Measurements from ENCODE around the gene CACNA1H. TPM values are rescaled to one million over a fixed set of nuclear protein-coding genes. Genes with fewer than 3 reads are reported as not detected.

Gene CACNA1H
- total and polyA plus RNA-seq, 2 experiments from 2014 or later = 9.1 TPM

DNA sequence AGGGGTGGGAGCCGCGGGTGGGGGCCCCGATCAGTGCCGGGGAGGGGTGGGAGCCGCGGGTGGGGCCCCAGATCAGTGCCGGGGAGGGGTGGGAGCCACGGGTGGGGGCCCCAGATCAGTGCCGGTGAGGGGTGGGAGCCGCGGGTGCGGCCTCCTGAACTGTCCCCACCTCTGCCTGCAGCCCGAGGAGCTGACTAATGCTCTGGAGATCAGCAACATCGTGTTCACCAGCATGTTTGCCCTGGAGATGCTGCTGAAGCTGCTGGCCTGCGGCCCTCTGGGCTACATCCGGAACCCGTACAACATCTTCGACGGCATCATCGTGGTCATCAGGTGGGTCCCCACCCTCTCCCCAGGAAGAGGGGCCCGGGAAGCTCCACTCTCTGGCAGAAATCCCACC is 52.0 kb downstream of the CACNA1H start:
- H3K9me3 ChIP-seq (ENCODE audit: low read depth) = no peaks in the 10 kb centered on the region
- DNase-seq (ENCODE audit: low spot score) = no peak

GRCh38 chr16:1206326-1206725 is 53.4 kb downstream of the CACNA1H start:
- H3K9me2 ChIP-seq (replicated peaks; ENCODE audit: insufficient read depth) = no peaks in the 10 kb centered on the region
- H2AFZ ChIP-seq = no peak overlapping the region
- no peaks in the 10 kb centered on the region for H3K36me3 ChIP-seq (replicated peaks; ENCODE audit: insufficient read depth, low read depth)
- no peak for DNase-seq (ENCODE audit: low spot score)
- 89% methylated on average over 9 of the region's 9 CpGs for WGBS (ENCODE audit: low lambda C conversion rate, missing lambda C conversion rate)
- H3K9me3 ChIP-seq (ENCODE audit: low read depth) = no peaks in the 10 kb centered on the region
- H4K20me1 ChIP-seq (ENCODE audit: insufficient read depth, poor library complexity, severe bottlenecking) = no peaks in the 10 kb centered on the region
- H3K4me3 ChIP-seq = no peak overlapping the region
- H3K27me3 ChIP-seq = no peaks in the 10 kb centered on the region
- H3K4me1 ChIP-seq (ENCODE audit: insufficient read depth) = no peaks in the 10 kb centered on the region
- H3K27ac ChIP-seq = no peak overlapping the region
- no peak for TF ChIP-seq EZH2 (IDR thresholded peaks at IDR 0.05; ENCODE audit: borderline replicate concordance)
- TF ChIP-seq EZH2phosphoT487 (IDR thresholded peaks at IDR 0.05; ENCODE audit: low read depth, severe bottlenecking, unreplicated experiment) = no peak
- TF ChIP-seq, protein P1, sequence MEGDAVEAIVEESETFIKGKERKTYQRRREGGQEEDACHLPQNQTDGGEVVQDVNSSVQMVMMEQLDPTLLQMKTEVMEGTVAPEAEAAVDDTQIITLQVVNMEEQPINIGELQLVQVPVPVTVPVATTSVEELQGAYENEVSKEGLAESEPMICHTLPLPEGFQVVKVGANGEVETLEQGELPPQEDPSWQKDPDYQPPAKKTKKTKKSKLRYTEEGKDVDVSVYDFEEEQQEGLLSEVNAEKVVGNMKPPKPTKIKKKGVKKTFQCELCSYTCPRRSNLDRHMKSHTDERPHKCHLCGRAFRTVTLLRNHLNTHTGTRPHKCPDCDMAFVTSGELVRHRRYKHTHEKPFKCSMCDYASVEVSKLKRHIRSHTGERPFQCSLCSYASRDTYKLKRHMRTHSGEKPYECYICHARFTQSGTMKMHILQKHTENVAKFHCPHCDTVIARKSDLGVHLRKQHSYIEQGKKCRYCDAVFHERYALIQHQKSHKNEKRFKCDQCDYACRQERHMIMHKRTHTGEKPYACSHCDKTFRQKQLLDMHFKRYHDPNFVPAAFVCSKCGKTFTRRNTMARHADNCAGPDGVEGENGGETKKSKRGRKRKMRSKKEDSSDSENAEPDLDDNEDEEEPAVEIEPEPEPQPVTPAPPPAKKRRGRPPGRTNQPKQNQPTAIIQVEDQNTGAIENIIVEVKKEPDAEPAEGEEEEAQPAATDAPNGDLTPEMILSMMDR (IDR thresholded peaks at IDR 0.05; ENCODE audit: poor library complexity) = no peak
- H3K79me2 ChIP-seq = no peaks in the 10 kb centered on the region
- no peak overlapping the region for H3K4me2 ChIP-seq

More for the DNA sequence above, 52.0 kb downstream of the CACNA1H start:
- Histone ChIP-seq H3K4me2 (no peak overlapping the region), H3K36me3 (replicated peaks; ENCODE audit: insufficient read depth, low read depth) (no peaks in the 10 kb centered on the region), H3K27ac (no peak overlapping the region), H2AFZ (no peak overlapping the region), H4K20me1 (ENCODE audit: insufficient read depth, poor library complexity, severe bottlenecking) (no peaks in the 10 kb centered on the region), H3K79me2 (no peaks in the 10 kb centered on the region), H3K9me2 (replicated peaks; ENCODE audit: insufficient read depth) (no peaks in the 10 kb centered on the region), H3K27me3 (no peaks in the 10 kb centered on the region), H3K4me1 (ENCODE audit: insufficient read depth) (no peaks in the 10 kb centered on the region), H3K4me3 (no peak overlapping the region)
- WGBS (ENCODE audit: low lambda C conversion rate, missing lambda C conversion rate) = 93% methylated on average over 14 of the region's 21 CpGs
- TF ChIP-seq EZH2 (IDR thresholded peaks at IDR 0.05; ENCODE audit: borderline replicate concordance) (no peak), EZH2phosphoT487 (IDR thresholded peaks at IDR 0.05; ENCODE audit: low read depth, severe bottlenecking, unreplicated experiment) (no peak)
- TF ChIP-seq, protein P1 (IDR thresholded peaks at IDR 0.05; ENCODE audit: poor library complexity) = no peak

- H3K27me3 ChIP-seq = no peaks in the 10 kb centered on the region
Measured at GRCh38 chr16:1206786-1207185, 53.9 kb downstream of the CACNA1H start.

More at GRCh38 chr16:1206786-1207185, 53.9 kb downstream of the CACNA1H start:
- H3K36me3 ChIP-seq (replicated peaks; ENCODE audit: insufficient read depth, low read depth) = no peaks in the 10 kb centered on the region
- no peaks in the 10 kb centered on the region for H3K79me2 ChIP-seq
- no peak for DNase-seq (ENCODE audit: low spot score)
- no peak overlapping the region for H3K4me2 ChIP-seq
- no peaks in the 10 kb centered on the region for H3K9me3 ChIP-seq (ENCODE audit: low read depth)
- 93% methylated on average over 14 of the region's 16 CpGs for WGBS (ENCODE audit: low lambda C conversion rate, missing lambda C conversion rate)
- TF ChIP-seq EZH2 (IDR thresholded peaks at IDR 0.05; ENCODE audit: borderline replicate concordance) = no peak
- no peak for TF ChIP-seq EZH2phosphoT487 (IDR thresholded peaks at IDR 0.05; ENCODE audit: low read depth, severe bottlenecking, unreplicated experiment)
- TF ChIP-seq, protein P1 (IDR thresholded peaks at IDR 0.05; ENCODE audit: poor library complexity) = no peak
- no peak overlapping the region for H2AFZ ChIP-seq
- no peak overlapping the region for H3K4me3 ChIP-seq
- no peaks in the 10 kb centered on the region for H3K4me1 ChIP-seq (ENCODE audit: insufficient read depth)
- H3K9me2 ChIP-seq (replicated peaks; ENCODE audit: insufficient read depth) = no peaks in the 10 kb centered on the region
- no peaks in the 10 kb centered on the region for H4K20me1 ChIP-seq (ENCODE audit: insufficient read depth, poor library complexity, severe bottlenecking)
- H3K27ac ChIP-seq = no peak overlapping the region
